ENCODE results near the gene BCL6. TPM values are rescaled to one million over a fixed set of nuclear protein-coding genes. Genes with fewer than 3 reads are reported as not detected.

Gene BCL6
- polyA plus RNA-seq (2011; rRNA removed) = 12.8 and 19.2 TPM in 2 replicates
- 38.5 and 41.9 TPM in 2 replicates for polyA minus RNA-seq (2011; rRNA and poly(A)+ RNA removed)

GRCh38 chr3:187745201-187746058, at the start of gene BCL6:
Gene BCL6, minus strand, starts transcription at chr3:187745468. Its CDS starts 11,775 bp downstream, at chr3:187733693.
- Histone ChIP-seq H3K27me3 (ENCODE audit: control insufficient read depth, insufficient read depth, low read length) (peaks cover 3% of the 10 kb centered on the region), H3K27ac (ENCODE audit: low read depth, low read length) (peak within 1 kb of the TSS; percentile 99), H3K9me3 (ENCODE audit: control insufficient read depth, insufficient read depth, low read length) (no peaks in the 10 kb centered on the region), H3K4me3 (ENCODE audit: low read depth, low read length) (peak within 1 kb of the TSS; percentile 89)
- CTCF ChIA-PET = interaction anchor here (0.6 to 6.5 kb wide), 8 partner anchors 69 to 1210 kb away, joined by 3 to 96 read pairs (median 3); no protein-coding TSS in a partner anchor
- DNase-seq (ENCODE audit: low read depth, low spot score) = peak; percentile 97
- POLR2A ChIA-PET = interaction anchor here (0.5 to 1.8 kb wide), 28 partner anchors 14 to 1211 kb away, joined by 3 to 14 read pairs (median 4); partner anchors contain the start of gene LPP
- no peak for TF ChIP-seq CTCF (IDR thresholded peaks at IDR 0.05; ENCODE audit: low read depth, low read length)

DNA sequence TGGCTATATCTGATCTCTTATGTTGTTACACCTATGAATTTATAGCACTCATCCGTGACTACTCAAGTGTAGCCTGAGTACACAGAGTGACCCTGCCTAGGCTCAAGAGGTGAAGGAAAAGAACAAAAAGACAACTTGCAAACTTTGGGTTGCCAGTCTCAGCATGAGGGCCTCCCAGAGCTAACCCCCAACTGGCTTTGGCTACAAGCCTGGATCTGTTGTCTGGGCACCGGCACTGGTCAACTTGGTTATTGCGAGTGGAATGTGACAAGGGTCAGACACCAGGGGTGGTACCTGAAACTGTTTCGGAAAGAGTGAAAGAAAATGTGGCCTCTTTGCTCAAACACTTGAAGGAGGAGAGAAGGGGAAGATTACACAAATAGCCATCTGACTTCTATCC, 49.5 kb upstream of the BCL6 start:
- H3K27ac ChIP-seq (ENCODE audit: low read depth, low read length) = no peak overlapping the region
- no peak for DNase-seq (ENCODE audit: low read depth, low spot score)
- H3K4me3 ChIP-seq (ENCODE audit: low read depth, low read length) = no peak overlapping the region
- no peaks in the 10 kb centered on the region; the same call in 1 of the 2 replicates for H3K9me3 ChIP-seq (ENCODE audit: control insufficient read depth, insufficient read depth, low read length)
- H3K27me3 ChIP-seq (ENCODE audit: control insufficient read depth, insufficient read depth, low read length) = peaks cover 19% of the 10 kb centered on the region
- POLR2A ChIA-PET = no interaction called here
- CTCF ChIA-PET = no interaction called here
- no peak for TF ChIP-seq CTCF (IDR thresholded peaks at IDR 0.05; ENCODE audit: low read depth, low read length)

GRCh38 chr3:187793618-187794017, 48.4 kb upstream of the BCL6 start:
- H3K27me3 ChIP-seq (ENCODE audit: control insufficient read depth, insufficient read depth, low read length) = peaks cover 17% of the 10 kb centered on the region
- POLR2A ChIA-PET = no interaction called here
- no peak for DNase-seq (ENCODE audit: low read depth, low spot score)
- H3K4me3 ChIP-seq (ENCODE audit: low read depth, low read length) = no peak overlapping the region
- H3K9me3 ChIP-seq (ENCODE audit: control insufficient read depth, insufficient read depth, low read length) = no peaks in the 10 kb centered on the region
- no peak for TF ChIP-seq CTCF (IDR thresholded peaks at IDR 0.05; ENCODE audit: low read depth, low read length)
- no peak overlapping the region for H3K27ac ChIP-seq (ENCODE audit: low read depth, low read length)
- CTCF ChIA-PET = no interaction called here

DNA sequence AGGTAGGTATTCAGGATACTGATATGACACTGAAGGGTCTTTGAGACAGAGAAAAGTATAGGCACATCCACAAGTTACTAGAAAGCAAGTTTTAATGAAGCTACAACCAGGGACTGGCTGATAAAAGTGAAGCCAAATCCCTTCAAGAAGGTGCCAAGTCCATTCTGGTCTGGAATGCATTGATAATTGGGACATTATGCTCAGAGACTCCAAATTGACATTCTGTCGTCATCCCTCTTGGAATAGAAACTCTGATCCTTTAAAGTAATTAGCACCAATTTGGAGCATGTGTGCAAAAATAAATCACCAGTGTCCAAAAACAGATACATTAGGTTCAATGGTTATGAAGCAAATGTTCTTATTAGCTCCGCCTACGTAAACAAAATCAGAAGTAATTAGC, 47.3 kb upstream of the BCL6 start:
- Histone ChIP-seq H3K27me3 (ENCODE audit: control insufficient read depth, insufficient read depth, low read length) (peaks cover 17% of the 10 kb centered on the region), H3K9me3 (ENCODE audit: control insufficient read depth, insufficient read depth, low read length) (no peaks in the 10 kb centered on the region), H3K27ac (ENCODE audit: low read depth, low read length) (no peak overlapping the region), H3K4me3 (ENCODE audit: low read depth, low read length) (no peak overlapping the region)
- CTCF ChIA-PET = no interaction called here
- DNase-seq (ENCODE audit: low read depth, low spot score) = no peak
- POLR2A ChIA-PET = no interaction called here
- TF ChIP-seq CTCF (IDR thresholded peaks at IDR 0.05; ENCODE audit: low read depth, low read length) = no peak

GRCh38 chr3:187789872-187790271, 44.6 kb upstream of the BCL6 start:
- CTCF ChIA-PET = no interaction called here
- TF ChIP-seq CTCF (IDR thresholded peaks at IDR 0.05; ENCODE audit: low read depth, low read length) = no peak

More at GRCh38 chr3:187789872-187790271, 44.6 kb upstream of the BCL6 start:
- Histone ChIP-seq H3K27me3 (ENCODE audit: control insufficient read depth, insufficient read depth, low read length) (peaks cover 6% of the 10 kb centered on the region), H3K27ac (ENCODE audit: low read depth, low read length) (no peak overlapping the region), H3K4me3 (ENCODE audit: low read depth, low read length) (no peak overlapping the region), H3K9me3 (ENCODE audit: control insufficient read depth, insufficient read depth, low read length) (no peaks in the 10 kb centered on the region)
- no peak for DNase-seq (ENCODE audit: low read depth, low spot score)
- POLR2A ChIA-PET = no interaction called here

All from AG04450 (cell line).